ENCODE results near the gene LRRC3C.

Gene LRRC3C

DNA sequence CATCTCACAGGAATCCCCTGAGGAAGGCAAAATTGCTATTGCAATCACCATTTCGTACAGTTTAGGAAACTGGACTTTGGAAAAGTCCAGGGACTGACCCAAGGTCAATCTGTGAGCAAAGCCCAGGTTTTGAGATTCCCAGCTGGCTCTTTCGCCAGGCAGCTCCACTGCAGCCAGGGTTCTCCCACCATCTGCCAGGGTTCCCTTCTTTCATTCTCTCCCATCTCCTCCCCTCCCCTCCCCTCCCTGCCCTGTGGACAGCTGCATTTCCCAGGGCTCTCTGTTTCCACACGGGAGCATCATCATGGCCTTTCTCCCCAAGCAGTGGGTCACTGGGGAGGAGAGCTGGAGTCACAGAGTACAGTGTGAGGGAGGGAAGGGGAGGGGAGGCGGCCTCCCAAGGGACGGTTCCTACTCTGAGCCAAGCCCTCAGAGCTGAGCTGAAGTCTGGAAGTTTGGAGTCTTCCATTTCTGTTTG, 23.4 kb downstream of the LRRC3C start:
- TF ChIP-seq, protein P1, sequence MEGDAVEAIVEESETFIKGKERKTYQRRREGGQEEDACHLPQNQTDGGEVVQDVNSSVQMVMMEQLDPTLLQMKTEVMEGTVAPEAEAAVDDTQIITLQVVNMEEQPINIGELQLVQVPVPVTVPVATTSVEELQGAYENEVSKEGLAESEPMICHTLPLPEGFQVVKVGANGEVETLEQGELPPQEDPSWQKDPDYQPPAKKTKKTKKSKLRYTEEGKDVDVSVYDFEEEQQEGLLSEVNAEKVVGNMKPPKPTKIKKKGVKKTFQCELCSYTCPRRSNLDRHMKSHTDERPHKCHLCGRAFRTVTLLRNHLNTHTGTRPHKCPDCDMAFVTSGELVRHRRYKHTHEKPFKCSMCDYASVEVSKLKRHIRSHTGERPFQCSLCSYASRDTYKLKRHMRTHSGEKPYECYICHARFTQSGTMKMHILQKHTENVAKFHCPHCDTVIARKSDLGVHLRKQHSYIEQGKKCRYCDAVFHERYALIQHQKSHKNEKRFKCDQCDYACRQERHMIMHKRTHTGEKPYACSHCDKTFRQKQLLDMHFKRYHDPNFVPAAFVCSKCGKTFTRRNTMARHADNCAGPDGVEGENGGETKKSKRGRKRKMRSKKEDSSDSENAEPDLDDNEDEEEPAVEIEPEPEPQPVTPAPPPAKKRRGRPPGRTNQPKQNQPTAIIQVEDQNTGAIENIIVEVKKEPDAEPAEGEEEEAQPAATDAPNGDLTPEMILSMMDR (IDR thresholded peaks at IDR 0.05; ENCODE audit: control insufficient read depth, insufficient read depth, low read depth, low read length, missing control alignments), result no peak
- no peak for DNase-seq (ENCODE audit: low read depth)
- H3K4me3 ChIP-seq (ENCODE audit: control insufficient read depth, low read depth, low read length), result no peak overlapping the region

- TF ChIP-seq, protein P1 (IDR thresholded peaks at IDR 0.05; ENCODE audit: control insufficient read depth, insufficient read depth, low read depth, low read length, missing control alignments), result no peak
- DNase-seq (ENCODE audit: low read depth), result no peak
- peak overlapping the region; percentile 48 for H3K4me3 ChIP-seq (ENCODE audit: control insufficient read depth, low read depth, low read length)
Measured at GRCh38 chr17:39951924-39952679, 24.6 kb downstream of the LRRC3C start.

DNA sequence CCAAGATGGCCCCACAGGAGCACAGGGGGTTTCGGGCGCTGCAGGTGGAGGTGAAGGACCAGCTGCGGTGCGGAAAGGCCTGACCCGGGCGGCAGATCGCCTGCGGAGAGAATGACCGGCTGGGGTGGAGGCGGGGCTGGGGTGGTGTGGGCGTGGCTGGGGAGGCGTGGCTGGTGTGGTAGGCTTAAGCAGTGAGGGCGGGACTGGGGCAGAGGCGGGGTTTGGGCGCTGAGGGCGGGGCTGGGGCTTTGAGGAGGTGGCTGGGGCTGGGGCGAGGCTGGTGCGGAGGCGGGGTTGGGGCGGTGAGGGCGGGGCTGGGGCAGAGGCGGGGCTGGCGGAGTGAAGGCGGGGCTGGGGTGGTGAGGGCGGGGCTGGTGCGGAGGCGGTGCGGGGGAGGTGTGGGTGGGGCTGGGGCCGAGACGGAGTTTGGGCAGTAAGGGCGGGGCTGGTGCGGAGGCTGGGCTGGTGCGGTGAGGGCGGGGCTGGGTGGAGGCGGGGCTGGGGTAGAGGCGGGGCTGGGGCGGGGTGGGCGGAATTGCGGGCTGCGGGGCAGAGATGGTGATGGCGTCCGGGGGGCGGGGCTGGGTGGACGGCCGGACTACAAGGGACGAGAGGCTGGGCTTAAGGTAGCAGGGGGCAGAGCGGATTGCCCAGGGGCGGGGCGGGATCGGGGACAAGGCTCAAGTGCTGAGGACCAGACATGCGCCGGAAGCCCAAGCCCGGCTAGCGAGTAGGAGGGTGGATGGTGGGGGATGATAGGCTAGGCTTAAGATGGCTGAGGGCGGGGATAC, 25.3 kb downstream of the LRRC3C start:
- DNase-seq (ENCODE audit: low read depth), result peak; percentile 69
- TF ChIP-seq, protein P1 (IDR thresholded peaks at IDR 0.05; ENCODE audit: control insufficient read depth, insufficient read depth, low read depth, low read length, missing control alignments), result no peak

GRCh38 chr17:39953471-39953888, 25.9 kb downstream of the LRRC3C start:
- TF ChIP-seq, protein P1 (IDR thresholded peaks at IDR 0.05; ENCODE audit: control insufficient read depth, insufficient read depth, low read depth, low read length, missing control alignments), result no peak
- H3K4me3 ChIP-seq (ENCODE audit: control insufficient read depth, low read depth, low read length), result peak overlapping the region; percentile 46
- DNase-seq (ENCODE audit: low read depth), result no peak

More for the DNA sequence above, 25.3 kb downstream of the LRRC3C start:
- H3K4me3 ChIP-seq (ENCODE audit: control insufficient read depth, low read depth, low read length), result peak overlapping the region; percentile 48

DNA sequence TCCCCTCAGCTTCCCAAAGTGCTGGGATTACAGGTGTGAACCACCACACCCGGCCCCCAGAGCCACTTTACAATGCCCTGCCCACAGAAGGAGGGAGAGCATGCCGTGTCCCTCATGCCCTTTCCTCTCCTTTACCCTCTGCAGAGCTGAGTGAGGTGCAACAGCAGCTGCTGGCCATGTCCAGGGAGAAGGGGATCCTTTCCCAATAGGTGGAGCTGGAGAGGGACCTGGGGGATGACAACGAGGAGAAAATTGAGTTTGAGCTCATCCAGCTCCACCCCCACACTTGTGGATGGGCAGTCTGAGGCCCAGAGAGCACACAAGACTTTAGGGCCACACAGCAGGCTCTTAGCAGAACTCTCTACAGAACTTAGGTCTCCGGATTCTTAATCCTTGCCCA, 27.3 kb downstream of the LRRC3C start:
- TF ChIP-seq, protein P1 (IDR thresholded peaks at IDR 0.05; ENCODE audit: control insufficient read depth, insufficient read depth, low read depth, low read length, missing control alignments), result no peak
- no peak overlapping the region for H3K4me3 ChIP-seq (ENCODE audit: control insufficient read depth, low read depth, low read length)
- DNase-seq (ENCODE audit: low read depth), result no peak

DNA sequence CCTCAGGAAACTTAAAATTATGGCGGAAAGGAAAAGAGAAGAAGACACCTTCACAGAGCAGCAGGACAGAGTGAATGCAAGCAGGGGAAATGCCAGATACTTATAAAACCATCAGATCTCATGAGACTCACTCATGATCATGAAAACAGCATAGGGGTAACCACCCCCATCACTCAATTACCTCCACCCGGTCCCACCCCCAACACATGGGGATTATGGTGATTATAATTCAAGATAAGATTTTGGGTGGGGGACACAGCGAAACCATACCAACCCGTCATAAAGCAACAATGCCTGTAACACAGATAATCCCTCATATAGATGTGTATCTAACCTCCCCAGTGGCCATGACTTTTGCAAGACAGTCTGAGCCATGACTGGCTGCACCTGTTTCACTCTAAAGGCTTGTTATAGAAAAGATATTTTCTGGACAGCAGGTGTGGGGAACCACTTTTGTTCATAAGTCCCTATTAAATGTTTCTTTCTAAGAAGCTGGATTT, 28.2 kb downstream of the LRRC3C start:
- TF ChIP-seq, protein P1 (IDR thresholded peaks at IDR 0.05; ENCODE audit: control insufficient read depth, insufficient read depth, low read depth, low read length, missing control alignments), result no peak
- H3K4me3 ChIP-seq (ENCODE audit: control insufficient read depth, low read depth, low read length), result no peak overlapping the region
- DNase-seq (ENCODE audit: low read depth), result no peak
